Midbrain (tissue), 1 donor: Measurements from ENCODE around the gene ATP6V1F.

Source experiments
- DNase-seq: peaks from one replicate; lab custom pipeline; 2025; lab: John Stamatoyannopoulos, UW

The ATP6V1F gene

DNA sequence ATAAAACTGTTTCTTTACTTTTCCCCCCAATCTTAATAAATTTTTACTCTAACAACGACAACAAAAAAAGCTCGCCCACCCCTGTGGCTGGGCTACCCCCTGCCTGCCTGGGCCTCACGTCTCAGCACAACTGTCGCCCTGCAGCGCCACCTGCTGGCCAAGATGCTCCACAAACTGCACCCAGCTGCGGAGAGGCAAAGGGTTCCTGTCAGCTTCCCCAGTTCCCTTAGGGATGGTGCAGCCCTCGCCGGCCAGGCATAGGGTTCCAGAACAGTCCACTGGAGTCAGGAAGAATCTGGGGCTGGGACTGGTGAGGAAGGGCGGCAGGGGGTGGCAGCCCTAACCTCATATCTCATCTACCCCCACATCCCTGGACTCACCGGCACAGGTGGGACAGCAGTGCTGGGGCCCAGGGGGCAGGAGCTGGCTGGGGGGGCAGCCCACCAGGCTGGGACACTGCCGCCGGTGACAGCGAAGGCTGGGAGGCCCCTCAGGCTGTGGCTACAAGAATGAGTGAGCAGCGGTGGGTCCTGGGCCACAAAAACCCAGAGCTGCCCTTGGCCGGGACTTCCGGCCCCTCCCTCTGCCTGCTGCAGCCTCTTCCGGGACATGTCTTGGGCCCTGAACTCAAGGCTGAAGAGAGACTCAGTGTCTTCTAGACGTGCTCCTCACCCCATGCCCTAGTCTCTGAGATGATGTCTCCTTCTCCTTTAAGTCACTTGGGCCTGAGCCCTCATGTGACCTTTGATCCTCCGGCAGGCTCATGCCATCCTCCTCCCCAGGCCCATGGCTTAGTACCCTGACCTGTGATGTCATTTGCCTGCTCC lies 21.2 kb downstream of the ATP6V1F start:
- peak; percentile 74 for DNase-seq

DNA sequence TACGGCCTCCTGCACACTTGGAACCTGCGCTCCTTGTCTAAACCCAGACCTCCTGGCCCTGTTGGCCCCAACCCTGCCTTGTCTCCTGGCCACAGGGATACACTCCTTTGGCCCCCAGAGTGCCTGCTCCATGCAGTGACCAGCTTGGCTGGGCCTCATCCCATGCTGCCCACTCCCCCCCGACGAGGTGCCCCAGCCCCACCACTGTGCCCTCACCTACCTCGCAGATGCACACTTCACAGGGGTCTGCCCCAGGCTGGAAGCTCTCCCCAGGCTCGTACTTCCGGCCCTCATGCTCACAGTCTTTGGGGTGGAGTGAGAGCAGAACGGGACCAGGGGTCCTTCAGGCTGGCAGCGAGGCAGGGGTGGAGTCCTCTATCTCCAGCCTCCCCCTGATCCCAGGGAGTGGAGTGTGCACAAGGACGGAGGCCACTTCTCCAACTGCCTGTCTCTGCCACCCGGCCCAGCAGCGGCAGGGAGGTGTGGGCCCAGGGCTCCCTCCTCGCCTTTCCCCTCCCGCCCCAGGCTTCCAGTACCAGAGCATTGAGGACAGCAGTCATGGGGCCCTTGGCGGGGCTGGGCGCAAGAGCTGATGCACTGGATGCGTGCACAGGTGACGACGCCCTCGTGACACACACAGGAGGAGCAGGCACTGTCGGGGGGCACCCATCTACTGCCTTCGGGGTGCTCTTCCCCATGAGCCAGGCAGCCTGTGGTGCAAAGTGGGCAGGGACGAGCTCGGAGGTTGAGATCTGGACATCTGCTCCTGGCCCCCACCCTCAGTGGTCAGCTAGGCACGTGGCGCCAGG lies 22.1 kb downstream of the ATP6V1F start:
- no peak for DNase-seq

DNA sequence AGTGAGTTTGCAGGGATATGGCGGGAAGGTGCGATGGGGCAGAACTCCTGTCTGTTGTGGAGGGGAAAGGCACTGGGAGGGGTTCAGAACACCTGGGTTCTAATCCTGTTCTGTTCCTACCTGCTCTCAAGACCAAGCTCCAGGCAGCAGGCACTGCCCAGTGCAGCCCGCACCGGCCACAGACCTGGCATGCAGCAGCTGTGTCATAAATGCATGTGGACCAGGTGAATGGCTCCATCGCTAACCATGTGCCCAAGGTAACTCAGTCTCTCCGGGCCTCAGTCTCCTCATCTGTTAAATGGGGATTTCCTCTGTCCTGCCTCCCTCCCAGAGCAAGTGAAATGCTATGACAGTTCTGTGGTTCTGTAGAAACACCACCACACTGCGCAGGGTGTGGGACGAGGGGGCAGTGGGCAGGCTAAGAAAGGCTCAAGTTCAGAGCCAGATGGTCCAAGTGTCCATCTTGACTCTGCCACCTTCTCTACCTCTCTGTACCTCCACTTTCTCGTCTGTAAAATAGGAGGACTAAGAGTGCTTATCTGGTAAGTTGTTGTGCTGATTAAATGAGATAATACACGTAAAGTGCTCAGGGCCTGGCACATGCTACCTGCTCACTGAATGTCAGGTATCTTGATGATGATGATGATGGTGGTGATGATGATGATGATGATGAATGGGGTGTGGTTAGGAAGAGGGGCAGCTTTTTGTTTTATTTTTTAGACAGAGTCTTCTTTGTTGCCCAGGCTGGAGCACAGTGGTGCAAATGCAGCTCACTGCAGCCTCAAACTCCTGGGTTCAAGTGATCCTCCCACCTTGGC lies 22.9 kb downstream of the ATP6V1F start:
- DNase-seq = no peak

GRCh38 chr7:128886391-128887168 lies 23.9 kb downstream of the ATP6V1F start:
- no peak for DNase-seq

DNA sequence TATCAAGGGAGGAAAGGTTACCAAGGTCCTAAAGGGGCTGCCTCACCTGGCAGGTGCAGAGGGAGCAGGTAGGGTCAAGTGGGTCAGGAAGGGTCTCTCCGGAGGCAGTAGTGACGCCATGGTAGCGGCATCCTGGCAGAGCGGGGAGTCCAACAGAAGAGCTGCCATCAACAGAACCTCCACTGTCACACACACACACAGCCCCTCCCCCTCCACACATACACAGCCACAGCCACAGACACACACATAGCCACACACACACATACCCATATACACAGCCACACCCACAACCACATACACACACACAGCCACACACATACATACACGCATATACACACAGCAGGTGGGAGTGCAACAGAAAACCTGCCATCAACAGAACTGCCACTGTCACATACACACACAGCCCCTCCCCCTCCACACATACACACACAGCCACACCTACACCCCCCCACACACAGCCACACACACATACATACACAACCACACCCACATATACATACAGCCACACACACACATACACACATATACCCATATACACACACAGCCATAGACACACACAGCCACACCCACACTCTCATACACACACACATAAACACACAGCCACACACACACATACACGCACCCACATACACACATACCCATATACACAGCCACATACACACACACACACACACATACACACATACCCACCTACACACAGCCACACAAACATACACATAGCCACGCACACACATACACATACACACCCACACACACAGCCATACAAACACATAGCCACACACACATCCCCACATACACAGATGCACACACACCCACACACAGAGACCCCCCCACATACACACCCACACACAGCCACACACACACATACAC lies 24.7 kb downstream of the ATP6V1F start:
- DNase-seq = no peak

- no peak for DNase-seq
Observed at GRCh38 chr7:128888039-128888755, 25.5 kb downstream of the ATP6V1F start.

DNA sequence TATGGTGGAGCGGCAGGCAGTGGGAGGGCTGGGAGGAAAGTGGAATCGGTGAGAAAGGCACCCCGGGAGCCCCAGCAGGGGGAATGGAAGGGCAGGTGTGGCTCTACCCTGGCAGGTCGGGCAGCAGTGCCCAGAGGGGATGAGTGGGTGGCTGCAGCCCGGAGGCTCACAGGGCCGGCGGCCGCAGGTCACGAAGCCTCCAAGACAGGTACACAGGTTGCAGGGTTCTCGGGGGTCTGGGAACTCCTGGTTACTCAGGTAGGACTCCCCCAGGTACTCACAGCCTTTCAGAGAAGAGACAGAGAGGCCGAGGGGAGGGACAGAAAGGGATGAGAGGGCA lies 26.1 kb downstream of the ATP6V1F start:
- DNase-seq = no peak

GRCh38 chr7:128889121-128889520 lies 26.5 kb downstream of the ATP6V1F start:
- no peak for DNase-seq

DNA sequence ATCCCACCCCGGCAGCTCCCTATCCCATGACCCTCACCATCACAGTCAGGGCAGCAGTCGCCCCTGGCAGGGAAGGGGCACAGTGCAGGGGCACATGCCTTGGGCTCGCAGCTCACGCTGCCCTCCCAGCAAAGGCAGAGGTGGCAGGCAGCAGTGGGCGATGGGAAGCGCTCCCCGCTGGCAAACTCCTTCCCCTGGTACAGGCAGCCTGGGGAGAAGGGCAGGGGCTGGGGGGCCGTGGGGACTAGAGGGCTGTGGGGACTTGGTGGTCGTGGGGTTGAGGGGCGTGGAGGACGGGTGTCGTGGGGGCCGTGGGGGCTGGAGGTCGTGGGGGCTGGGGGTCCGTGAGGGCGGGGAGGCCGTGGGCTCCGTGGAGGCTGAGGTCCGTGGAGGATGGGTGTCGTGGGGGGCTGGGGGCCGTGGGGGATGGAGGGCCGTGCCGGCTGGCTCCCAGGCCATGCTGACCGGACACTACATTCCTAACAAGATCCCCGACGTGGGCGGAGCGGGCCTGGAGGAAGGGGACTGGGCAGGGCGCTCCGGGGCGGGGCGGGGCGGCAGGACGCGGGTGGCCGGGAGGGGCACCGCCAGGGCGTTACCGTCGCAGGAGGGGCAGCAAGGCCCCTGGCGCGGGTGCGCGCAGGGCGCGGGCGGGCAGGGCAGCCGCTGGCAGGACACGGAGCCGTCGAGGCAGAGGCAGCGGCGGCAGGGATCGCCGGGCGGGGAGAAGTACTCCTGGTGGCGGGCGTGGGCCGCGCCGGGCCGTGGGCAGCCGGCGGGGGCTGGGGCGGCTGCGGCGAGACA lies 27.9 kb downstream of the ATP6V1F start:
- DNase-seq = no peak

DNA sequence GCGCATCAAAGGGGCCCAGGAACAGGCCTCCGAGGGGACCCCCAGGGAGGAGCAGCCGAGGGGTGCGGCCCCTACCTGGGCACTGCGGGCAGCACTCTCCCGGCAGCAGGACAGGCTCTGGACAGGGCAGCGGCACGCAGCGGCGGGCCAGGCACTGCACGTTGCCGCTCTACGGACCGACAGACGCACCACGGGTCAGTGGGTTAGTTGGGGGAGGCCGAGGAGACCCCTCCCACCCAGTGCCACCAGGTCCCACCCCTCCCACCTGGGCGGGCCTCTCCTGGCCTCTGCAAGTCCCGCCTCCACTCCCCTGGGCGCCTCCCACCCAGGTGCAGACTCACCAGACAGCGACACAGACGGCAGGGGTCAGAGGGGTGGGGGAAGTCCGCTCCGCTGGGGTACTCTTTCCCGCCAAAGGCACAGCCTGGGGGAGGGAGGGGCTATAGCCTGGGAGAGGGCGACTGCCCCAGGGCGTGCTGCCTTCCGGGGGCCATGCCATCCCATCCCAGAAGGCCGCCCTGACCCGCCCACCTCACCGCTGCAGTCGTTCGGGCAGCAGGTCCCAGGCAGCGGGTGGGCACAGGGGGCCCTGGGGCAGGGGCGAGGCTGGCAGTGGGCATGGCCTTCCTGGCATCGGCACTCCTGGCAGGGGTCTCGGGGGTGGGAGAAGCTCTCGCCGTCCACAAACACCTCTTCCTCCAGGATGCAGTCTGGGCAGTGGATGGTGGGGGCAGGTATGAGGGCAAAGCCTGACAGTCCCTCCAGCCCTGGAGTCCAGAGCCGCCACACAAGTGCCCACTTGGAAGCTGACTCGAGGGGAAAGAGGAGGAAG lies 28.7 kb downstream of the ATP6V1F start:
- DNase-seq = no peak

- no peak for DNase-seq
Observed at GRCh38 chr7:128891942-128892269, 29.2 kb downstream of the ATP6V1F start.

GRCh38 chr7:128892521-128893250 lies 30.0 kb downstream of the ATP6V1F start:
- no peak for DNase-seq

DNA sequence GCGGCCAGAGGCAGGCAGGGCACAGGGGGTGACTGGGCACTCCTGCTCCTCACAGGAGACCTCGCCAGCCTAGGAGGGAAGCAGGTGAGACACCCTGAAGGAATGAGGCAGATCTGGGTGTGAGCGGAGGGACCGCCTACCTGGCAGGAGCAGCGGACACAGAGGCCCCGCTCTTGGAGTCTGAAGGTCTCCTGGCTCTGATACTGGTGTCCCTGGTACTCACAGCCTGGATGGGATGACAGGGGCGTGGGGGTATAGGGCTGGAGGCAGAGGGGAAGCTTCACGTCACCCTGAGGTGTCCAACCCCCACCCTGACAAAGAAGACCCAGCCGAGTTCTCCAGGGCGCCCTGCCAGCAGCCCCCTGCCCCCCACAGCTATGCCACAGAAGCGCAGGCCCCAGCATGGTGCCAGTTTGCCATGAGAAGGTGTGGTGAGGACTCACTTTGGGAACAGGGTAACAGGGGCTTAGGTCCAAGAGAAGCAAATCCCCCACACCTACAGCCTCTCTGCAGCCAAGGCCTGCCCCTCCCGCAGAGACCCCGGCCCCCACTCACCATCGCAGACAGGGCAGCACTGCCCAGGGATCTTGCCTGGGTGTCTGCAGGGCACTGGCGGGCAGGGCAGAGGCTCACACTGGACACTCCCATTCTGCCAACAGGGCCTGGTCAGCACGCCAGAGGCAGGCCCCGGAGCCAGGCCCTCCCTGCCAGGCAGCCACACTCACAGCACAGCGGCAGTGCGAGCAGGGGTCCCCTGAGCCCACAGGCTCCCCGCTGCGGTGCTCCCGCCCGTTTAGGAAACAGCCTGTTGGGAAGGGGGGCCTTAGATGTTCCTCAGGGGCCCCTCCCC lies 30.8 kb downstream of the ATP6V1F start:
- DNase-seq = no peak

- no peak for DNase-seq
Observed at GRCh38 chr7:128894101-128894440, 31.4 kb downstream of the ATP6V1F start.

GRCh38 chr7:128895320-128895719 lies 32.7 kb downstream of the ATP6V1F start:
- DNase-seq = no peak

- no peak for DNase-seq
Observed at GRCh38 chr7:128899392-128899791, 36.7 kb downstream of the ATP6V1F start.

- no peak for DNase-seq
Observed at GRCh38 chr7:128900237-128900636, 37.6 kb downstream of the ATP6V1F start.
